GM23338 (cell line): Measurements from ENCODE around the gene GDPD5. TPM values are rescaled to one million over a fixed set of nuclear protein-coding genes. Genes with fewer than 3 reads are reported as not detected.

Source experiments
- CREB1 ChIP-seq: fragments of 250-450 bp; sonication (Bioruptor Pico); IDR thresholded peaks from 2 replicates; pipeline ENCODE4 v1.5.0; 2020; ENCODE audit warnings: low read depth, mild to moderate bottlenecking, moderate library complexity
- CTCF ChIP-seq, 2 experiments: fragments of 200-600 bp in 1 of 2; sonication (generic) in 1 of 2; conservative IDR thresholded peaks; 2 replicates each; pipeline versions ENCODE4 v1.5.1 to v1.6.1; 2016 to 2017; ENCODE audit warnings: antibody characterized with exemption in 2 of 2, low read depth in 2 of 2, mild to moderate bottlenecking in 2 of 2, moderate library complexity in 1 of 2
- EZH2 ChIP-seq: fragments of 200-600 bp; sonication (generic); IDR thresholded peaks from one replicate; pipeline ENCODE4 v1.8.0; 2017; ENCODE audit warnings: antibody characterized with exemption, mild to moderate bottlenecking, low read depth; ENCODE audit not compliant: unreplicated experiment
- EZH2phosphoT487 ChIP-seq: fragments of 200-600 bp; sonication (generic); IDR thresholded peaks from one replicate; pipeline ENCODE4 v1.8.1; 2018; ENCODE audit warnings: antibody characterized with exemption; ENCODE audit not compliant: unreplicated experiment
- NANOG ChIP-seq: IDR thresholded peaks from 2 replicates; pipeline ENCODE4 v1.6.1; 2016; ENCODE audit warnings: antibody characterized with exemption, borderline replicate concordance
- POLR2AphosphoS5 ChIP-seq: IDR thresholded peaks from 2 replicates; pipeline ENCODE4 v1.6.1; 2016; ENCODE audit warnings: antibody characterized with exemption, low read depth
- STAT1 ChIP-seq: IDR thresholded peaks from one replicate; pipeline ENCODE4 v1.6.1; 2016; ENCODE audit warnings: antibody characterized with exemption; ENCODE audit not compliant: unreplicated experiment
- ZNF331 ChIP-seq: fragments of 250-450 bp; sonication (Bioruptor Pico); IDR thresholded peaks from 2 replicates; pipeline ENCODE4 v1.5.0; 2020; ENCODE audit warnings: low read depth, mild to moderate bottlenecking, moderate library complexity
- ZNF462 ChIP-seq: fragments of 250-450 bp; sonication (Bioruptor Pico); IDR thresholded peaks from 2 replicates; pipeline ENCODE4 v1.5.0; 2020; ENCODE audit warnings: mild to moderate bottlenecking, moderate library complexity
- polyA plus RNA-seq: library from polyadenylated mRNA; unstranded; fragments of >200 nt; fragmentation: Nextera tagmentation; extraction: Ambion mirVana; gene quantifications from 2 replicates; pipeline ENCODE4 v1.2.1, GENCODE V29; 2016
- total RNA-seq: library from RNA; depleted of rRNA; stranded (reverse); fragments of >200 nt; shearing (Covaris generic); gene quantifications from 2 replicates; pipeline ENCODE4 v1.2.3, GENCODE V29; 2014

The GDPD5 gene
- total and polyA plus RNA-seq, 2 experiments from 2014 or later: 1.6 to 4.9 TPM

- TF ChIP-seq ZNF462 (CRISPR knock-in tag): no peak
- TF ChIP-seq STAT1: no peak
- no peak for TF ChIP-seq NANOG
- TF ChIP-seq EZH2phosphoT487: no peak
- no peak for TF ChIP-seq CTCF (conservative IDR thresholded peaks at IDR 0.05; ENCODE audit: low read depth in 2 of 2)
- TF ChIP-seq CREB1 (CRISPR knock-in tag): no peak
- TF ChIP-seq POLR2AphosphoS5: no peak
- no peak for TF ChIP-seq ZNF331 (CRISPR knock-in tag)
- no peak for TF ChIP-seq EZH2
Observed at GRCh38 chr11:75435571-75435925, 90.2 kb downstream of the GDPD5 start (continued).
